Calu3 (cell line): ENCODE data around the gene ZCCHC24. TPM values are rescaled to one million over a fixed set of nuclear protein-coding genes. Genes with fewer than 3 reads are reported as not detected.

Experiments used
- BruUV-seq: library from RNA; stranded (reverse); fragments of 400-500 nt; replicated peaks from 2 replicates; lab custom pipeline; 2021; lab: Mats Ljungman, UMichigan
- CTCF ChIA-PET: fragments of 300-600 bp; sonication (Branson Sonifier 250); formaldehyde crosslinking; loops from one replicate; lab custom pipeline; 2022; ENCODE audit warnings: antibody characterized with exemption; lab: Charles Lee
- DNase-seq: peaks from one replicate; pipeline ENCODE4 v3.0.0; 2022
- H3K27ac Mint-ChIP-seq: one replicate; pipeline ENCODE4 v1.8.0; 2022; ENCODE audit warnings: mixed read lengths; ENCODE audit not compliant: unreplicated experiment
- H3K27me3 Mint-ChIP-seq: one replicate; pipeline ENCODE4 v1.8.0; 2022; ENCODE audit warnings: mixed read lengths; ENCODE audit not compliant: unreplicated experiment
- H3K36me3 Mint-ChIP-seq: one replicate; pipeline ENCODE4 v1.8.0; 2022; ENCODE audit warnings: mild to moderate bottlenecking, moderate library complexity, mixed read lengths; ENCODE audit not compliant: insufficient read depth, unreplicated experiment
- H3K4me1 Mint-ChIP-seq: one replicate; pipeline ENCODE4 v1.8.0; 2022; ENCODE audit warnings: mild to moderate bottlenecking, low read depth, mixed read lengths; ENCODE audit not compliant: unreplicated experiment
- H3K4me3 Mint-ChIP-seq: one replicate; pipeline ENCODE4 v1.8.0; 2022; ENCODE audit warnings: mild to moderate bottlenecking, low read depth, moderate library complexity, mixed read lengths; ENCODE audit not compliant: unreplicated experiment
- H3K9me3 Mint-ChIP-seq: one replicate; pipeline ENCODE4 v1.8.0; 2022; ENCODE audit warnings: low read depth, mixed read lengths; ENCODE audit not compliant: unreplicated experiment
- CTCF ChIP-seq: fragments of 200-600 bp; IDR thresholded peaks from one replicate; pipeline ENCODE4 v1.8.0; 2022; ENCODE audit warnings: antibody characterized with exemption; ENCODE audit not compliant: unreplicated experiment
- intact Hi-C: fragments of 100-400 bp; cut with micrococcal nuclease; formaldehyde crosslinking; loops from one replicate; pipeline ENCODE4 v1.10.0; 2022; ENCODE audit not compliant: unreplicated experiment
- total RNA-seq: library from RNA; stranded (reverse); gene quantifications from 2 replicates; pipeline ENCODE4 v1.2.3, GENCODE V29; 2022

Gene ZCCHC24
- total RNA-seq, 1 experiment from 2014 or later: 1.4 TPM

DNA sequence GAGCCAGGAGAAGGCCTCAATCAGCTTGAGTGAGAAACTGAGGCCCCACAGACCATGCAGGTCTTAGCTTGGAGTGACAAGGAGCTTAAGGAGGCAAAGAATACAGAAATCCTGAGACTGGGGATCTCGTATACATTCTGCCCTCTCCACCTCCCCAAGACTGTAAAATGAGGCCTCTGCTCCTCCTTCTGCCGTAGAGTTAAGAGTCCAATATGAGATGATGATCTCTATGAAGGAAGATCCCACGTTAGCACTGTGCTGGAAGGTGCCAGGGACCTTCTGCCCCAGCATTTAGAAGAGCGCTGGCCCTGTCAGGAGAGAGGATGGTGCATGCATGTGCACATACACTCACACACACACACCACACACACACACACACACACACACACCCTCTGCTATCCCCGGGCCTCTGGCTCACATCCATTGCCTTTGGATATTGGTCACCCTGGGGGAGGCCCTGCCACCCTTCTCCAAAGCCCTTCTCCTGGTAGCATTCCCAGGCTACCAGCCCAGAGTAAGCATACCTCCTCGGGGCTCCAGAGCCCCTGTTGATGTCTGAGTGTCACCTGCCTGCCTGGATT lies 15.0 kb downstream of the ZCCHC24 start:
- DNase-seq: no peak
- H3K9me3 Mint-ChIP-seq: no peaks in the 10 kb centered on the region
- no peaks in the 10 kb centered on the region for H3K36me3 Mint-ChIP-seq
- no peaks in the 10 kb centered on the region for H3K27me3 Mint-ChIP-seq
- no peak for TF ChIP-seq CTCF
- CTCF ChIA-PET: interaction anchor here (1.2 kb wide), 1 partner anchor 11 kb away, joined by 3 read pairs; no protein-coding TSS in a partner anchor
- H3K4me1 Mint-ChIP-seq: no peaks in the 10 kb centered on the region
- H3K4me3 Mint-ChIP-seq: no peak overlapping the region
- no TSS peak for BruUV-seq
- no peak overlapping the region for H3K27ac Mint-ChIP-seq
- intact Hi-C loops: no loop called here

GRCh38 chr10:79429751-79430150 lies 15.7 kb downstream of the ZCCHC24 start:
- CTCF ChIA-PET: no interaction called here
- Mint-ChIP-seq H3K9me3 (no peaks in the 10 kb centered on the region), H3K4me1 (no peaks in the 10 kb centered on the region), H3K27me3 (no peaks in the 10 kb centered on the region), H3K27ac (no peak overlapping the region), H3K36me3 (no peaks in the 10 kb centered on the region), H3K4me3 (no peak overlapping the region)
- intact Hi-C loops: no loop called here
- TF ChIP-seq CTCF: no peak
- no peak for DNase-seq
- BruUV-seq: no TSS peak

GRCh38 chr10:79427965-79428364 lies 17.5 kb downstream of the ZCCHC24 start:
- Mint-ChIP-seq H3K4me3 (no peak overlapping the region), H3K27me3 (no peaks in the 10 kb centered on the region), H3K4me1 (no peaks in the 10 kb centered on the region), H3K27ac (no peak overlapping the region), H3K36me3 (no peaks in the 10 kb centered on the region), H3K9me3 (no peaks in the 10 kb centered on the region)
- intact Hi-C loops: no loop called here
- TF ChIP-seq CTCF: no peak
- BruUV-seq: no TSS peak
- CTCF ChIA-PET: no interaction called here
- DNase-seq: no peak

GRCh38 chr10:79425074-79425532 lies 20.3 kb downstream of the ZCCHC24 start:
- no peaks in the 10 kb centered on the region for H3K9me3 Mint-ChIP-seq
- CTCF ChIA-PET: interaction anchor here (1.1 kb wide), 1 partner anchor 9 kb away, joined by 3 read pairs; no protein-coding TSS in a partner anchor
- no peak overlapping the region for H3K4me3 Mint-ChIP-seq
- H3K27me3 Mint-ChIP-seq: no peaks in the 10 kb centered on the region
- no peak for DNase-seq
- no TSS peak for BruUV-seq
- no peak for TF ChIP-seq CTCF
- no peaks in the 10 kb centered on the region for H3K4me1 Mint-ChIP-seq
- intact Hi-C loops: no loop called here
- H3K27ac Mint-ChIP-seq: no peak overlapping the region
- no peaks in the 10 kb centered on the region for H3K36me3 Mint-ChIP-seq
